ENCODE measurements around the gene BMPR1B.

BMPR1B gene

GRCh38 chr4:94841166-94841863 lies 83.6 kb downstream of the BMPR1B start:
- DNase-seq = peak; percentile 51

GRCh38 chr4:94841864-94842221 lies 84.1 kb downstream of the BMPR1B start:
- DNase-seq = peak; percentile 61

GRCh38 chr4:94843216-94843615 lies 85.5 kb downstream of the BMPR1B start:
- DNase-seq = peak; percentile 76

- no peak for DNase-seq
These were observed 90.6 kb downstream of the BMPR1B start for GRCh38 chr4:94848326-94848725.

GRCh38 chr4:94849901-94850300 lies 92.1 kb downstream of the BMPR1B start:
- no peak for DNase-seq

GRCh38 chr4:94852616-94853015 lies 94.9 kb downstream of the BMPR1B start:
- no peak for DNase-seq

GRCh38 chr4:94856030-94856429 lies 98.3 kb downstream of the BMPR1B start:
- DNase-seq = no peak

GRCh38 chr4:94870146-94870545 lies 112.4 kb downstream of the BMPR1B start:
- no peak for DNase-seq

- no peak for DNase-seq
These were observed 114.0 kb downstream of the BMPR1B start for GRCh38 chr4:94871644-94872305.

- no peak for DNase-seq
These were observed 120.2 kb downstream of the BMPR1B start for GRCh38 chr4:94877973-94878372.

GRCh38 chr4:94880956-94881355 lies 123.2 kb downstream of the BMPR1B start:
- DNase-seq = no peak

GRCh38 chr4:94882756-94883155 lies 125.0 kb downstream of the BMPR1B start:
- no peak for DNase-seq

GRCh38 chr4:94887027-94887426 lies 129.3 kb downstream of the BMPR1B start:
- no peak for DNase-seq

- DNase-seq = peak; percentile 69
These were observed 131.8 kb downstream of the BMPR1B start for GRCh38 chr4:94889523-94889922.

GRCh38 chr4:94889946-94890345 lies 132.2 kb downstream of the BMPR1B start:
- DNase-seq = no peak

- DNase-seq = no peak
These were observed 132.8 kb downstream of the BMPR1B start for GRCh38 chr4:94890579-94890978.

GRCh38 chr4:94892051-94892450 lies 134.3 kb downstream of the BMPR1B start:
- peak; percentile 11 for DNase-seq

- DNase-seq = no peak
These were observed 137.3 kb downstream of the BMPR1B start for GRCh38 chr4:94895081-94895480.

GRCh38 chr4:94897023-94897422 lies 139.3 kb downstream of the BMPR1B start:
- DNase-seq = peak; percentile 74

GRCh38 chr4:94905511-94905910 lies 147.8 kb downstream of the BMPR1B start:
- no peak for DNase-seq

- no peak for DNase-seq
These were observed 151.9 kb downstream of the BMPR1B start for GRCh38 chr4:94909645-94910044.

- no peak for DNase-seq
These were observed 153.4 kb downstream of the BMPR1B start for GRCh38 chr4:94911106-94911505.

GRCh38 chr4:94912606-94913005 lies 154.9 kb downstream of the BMPR1B start:
- no peak for DNase-seq

GRCh38 chr4:94913316-94913715 lies 155.6 kb downstream of the BMPR1B start:
- no peak for DNase-seq

GRCh38 chr4:94917146-94917545 lies 159.4 kb downstream of the BMPR1B start:
- no peak for DNase-seq
